ENCODE results near the gene AKR1E2. TPM values are rescaled to one million over a fixed set of nuclear protein-coding genes. Genes with fewer than 3 reads are reported as not detected.

The AKR1E2 gene
- total RNA-seq, 1 experiment from 2014 or later = 4.7 TPM

GRCh38 chr10:4804465-4804864 is 21.5 kb upstream of the AKR1E2 start:
- CTCF ChIA-PET = no interaction called here

GRCh38 chr10:4806534-4806933 is 19.5 kb upstream of the AKR1E2 start:
- POLR2A ChIA-PET = no interaction called here
- CTCF ChIA-PET = no interaction called here
- in situ Hi-C loops (cut with HindIII; ENCODE audit: low pct_unique_long_range_greater_than_20kb, low sequenced_read_pairs) = no loop called here

More at GRCh38 chr10:4804465-4804864, 21.5 kb upstream of the AKR1E2 start:
- H3K27ac ChIP-seq (ENCODE audit: low read length) = no peak overlapping the region
- H3K4me1 ChIP-seq (ENCODE audit: control insufficient read depth, insufficient read depth, low read length) = no peaks in the 10 kb centered on the region
- POLR2A ChIA-PET = no interaction called here
- no peaks in the 10 kb centered on the region for H3K36me3 ChIP-seq (ENCODE audit: control insufficient read depth, insufficient read depth, low read length)
- H3K4me3 ChIP-seq (ENCODE audit: low read depth in 2 of 2, low read length in 2 of 2) = no peak overlapping the region
- H3K27me3 ChIP-seq (ENCODE audit: control insufficient read depth, insufficient read depth, low read length) = no peaks in the 10 kb centered on the region
- TF ChIP-seq SIN3A (IDR thresholded peaks at IDR 0.05; ENCODE audit: borderline replicate concordance, insufficient read depth, low read depth, low read length) (no peak), POLR2AphosphoS5 (IDR thresholded peaks at IDR 0.05; ENCODE audit: low read depth, low read length) (no peak), TCF7L2 (IDR thresholded peaks at IDR 0.05; ENCODE audit: low read depth, low read length) (no peak), CTCF (IDR thresholded peaks at IDR 0.05) (no peak), REST (IDR thresholded peaks at IDR 0.05; ENCODE audit: insufficient read depth in 1 of 2, low read depth in 2 of 2, low read length in 1 of 2) (no peak)
- no peak for DNase-seq (ENCODE audit: low read depth, low spot score)
- no TSS peak for BruUV-seq (replicated peaks)
- intact Hi-C loops (cut with micrococcal nuclease; ENCODE audit: unreplicated experiment) (no loop called here), in situ Hi-C loops (cut with HindIII; ENCODE audit: low pct_unique_long_range_greater_than_20kb, low sequenced_read_pairs) (no loop called here)
- ATAC-seq = no peak
- H3K9me3 ChIP-seq (ENCODE audit: control insufficient read depth, insufficient read depth, low read depth, low read length) = no peaks in the 10 kb centered on the region

More at GRCh38 chr10:4806534-4806933, 19.5 kb upstream of the AKR1E2 start:
- DNase-seq (ENCODE audit: low read depth, low spot score) = no peak
- intact Hi-C loops (cut with micrococcal nuclease; ENCODE audit: unreplicated experiment) = no loop called here
- Histone ChIP-seq H3K4me3 (ENCODE audit: low read depth in 2 of 2, low read length in 2 of 2) (no peak overlapping the region), H3K27me3 (ENCODE audit: control insufficient read depth, insufficient read depth, low read length) (no peaks in the 10 kb centered on the region), H3K36me3 (ENCODE audit: control insufficient read depth, insufficient read depth, low read length) (no peaks in the 10 kb centered on the region), H3K4me1 (ENCODE audit: control insufficient read depth, insufficient read depth, low read length) (no peaks in the 10 kb centered on the region), H3K9me3 (ENCODE audit: control insufficient read depth, insufficient read depth, low read depth, low read length) (no peaks in the 10 kb centered on the region), H3K27ac (ENCODE audit: low read length) (no peak overlapping the region)
- no peak for ATAC-seq
- BruUV-seq (replicated peaks) = no TSS peak
- no peak for TF ChIP-seq TCF7L2 (IDR thresholded peaks at IDR 0.05; ENCODE audit: low read depth, low read length)
- no peak for TF ChIP-seq CTCF (IDR thresholded peaks at IDR 0.05)
- TF ChIP-seq POLR2AphosphoS5 (IDR thresholded peaks at IDR 0.05; ENCODE audit: low read depth, low read length) = no peak
